K562 (cell line): ENCODE measurements around the gene SERPINA10.
"Not testable (repeated sequence)": the region's sequence is repeated elsewhere in the genome, so short reads cannot be mapped to it uniquely, and the experiment has no call there.

Experiments used
- FOXA1 ChIP-seq: fragments of 450-650 bp; IDR thresholded peaks from 2 replicates; pipeline ENCODE4 v1.6.1; 2016; ENCODE audit warnings: mild to moderate bottlenecking, borderline replicate concordance
- NFXL1 ChIP-seq: fragments of 450-650 bp; formaldehyde crosslinking; IDR thresholded peaks from 2 replicates; pipeline ENCODE4 v1.4.0; 2021; ENCODE audit warnings: mild to moderate bottlenecking
- TAF15 ChIP-seq: fragments of 200-400 bp; formaldehyde crosslinking; IDR thresholded peaks from 2 replicates; pipeline ENCODE4 v1.6.1; 2017; ENCODE audit warnings: mild to moderate bottlenecking, low read depth, low read length, moderate library complexity
- TF ChIP-seq, protein P1 (sequence below), 3 experiments: IDR thresholded peaks in 2 of 3; conservative IDR thresholded peaks in 1 of 3; 2 replicates each; pipeline ENCODE4 v1.5.1; 2011 to 2012; ENCODE audit warnings: low read length in 3 of 3, mild to moderate bottlenecking in 3 of 3, control low read depth in 2 of 3, improper control_type of control experiment in 1 of 3, inconsistent platforms in 1 of 3, low read depth in 1 of 3, mixed read lengths in 1 of 3, moderate library complexity in 1 of 3; ENCODE audit not compliant: insufficient read depth in 2 of 3
- TF ChIP-seq, protein P2 (sequence below): sonication (generic); formaldehyde crosslinking; IDR thresholded peaks from 2 replicates; pipeline ENCODE4 v1.8.1; 2023; ENCODE audit warnings: missing genetic modification reagents, mild to moderate bottlenecking, borderline replicate concordance

DNA sequence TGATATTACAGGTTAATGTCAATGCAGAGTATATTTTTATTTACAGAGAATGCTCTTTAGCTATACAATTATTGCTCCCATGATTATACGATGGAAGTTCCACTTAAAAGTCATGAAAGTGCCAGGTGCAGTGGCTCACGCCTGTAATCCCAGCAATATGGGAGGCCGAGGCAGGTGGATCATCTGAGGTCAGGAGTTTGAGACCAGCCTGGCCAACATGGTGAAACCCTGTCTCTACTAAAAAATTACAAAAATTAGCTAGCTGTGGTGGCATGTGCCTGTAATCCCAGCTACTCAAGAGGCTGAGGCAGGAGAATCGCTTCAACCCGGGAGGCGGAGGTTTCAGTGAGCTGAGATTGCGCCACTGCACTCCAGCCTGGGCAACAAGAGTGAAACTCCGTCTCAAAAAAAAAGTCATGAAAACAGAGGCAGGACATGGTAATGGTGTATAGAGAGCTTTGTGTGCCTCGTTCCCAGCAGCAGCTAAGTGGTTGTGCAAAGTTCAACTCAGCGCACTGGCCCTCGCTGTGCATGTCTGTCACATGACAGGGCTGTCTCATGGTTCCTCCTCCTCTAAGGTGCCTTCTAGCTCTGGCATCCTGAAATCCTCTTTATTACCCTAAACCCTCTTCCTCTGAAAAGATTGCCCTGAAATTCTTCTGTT, 16.0 kb downstream of the SERPINA10 start:
- not testable (repeated sequence) for TF ChIP-seq NFXL1 (CRISPR knock-in tag); FOXA1; TAF15
- TF ChIP-seq, protein P1, sequence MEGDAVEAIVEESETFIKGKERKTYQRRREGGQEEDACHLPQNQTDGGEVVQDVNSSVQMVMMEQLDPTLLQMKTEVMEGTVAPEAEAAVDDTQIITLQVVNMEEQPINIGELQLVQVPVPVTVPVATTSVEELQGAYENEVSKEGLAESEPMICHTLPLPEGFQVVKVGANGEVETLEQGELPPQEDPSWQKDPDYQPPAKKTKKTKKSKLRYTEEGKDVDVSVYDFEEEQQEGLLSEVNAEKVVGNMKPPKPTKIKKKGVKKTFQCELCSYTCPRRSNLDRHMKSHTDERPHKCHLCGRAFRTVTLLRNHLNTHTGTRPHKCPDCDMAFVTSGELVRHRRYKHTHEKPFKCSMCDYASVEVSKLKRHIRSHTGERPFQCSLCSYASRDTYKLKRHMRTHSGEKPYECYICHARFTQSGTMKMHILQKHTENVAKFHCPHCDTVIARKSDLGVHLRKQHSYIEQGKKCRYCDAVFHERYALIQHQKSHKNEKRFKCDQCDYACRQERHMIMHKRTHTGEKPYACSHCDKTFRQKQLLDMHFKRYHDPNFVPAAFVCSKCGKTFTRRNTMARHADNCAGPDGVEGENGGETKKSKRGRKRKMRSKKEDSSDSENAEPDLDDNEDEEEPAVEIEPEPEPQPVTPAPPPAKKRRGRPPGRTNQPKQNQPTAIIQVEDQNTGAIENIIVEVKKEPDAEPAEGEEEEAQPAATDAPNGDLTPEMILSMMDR (IDR thresholded peaks at IDR 0.05 in 2 of 3, conservative IDR thresholded peaks at IDR 0.05 in 1 of 3; ENCODE audit: insufficient read depth in 2 of 3, low read depth in 1 of 3, low read length in 3 of 3) = not testable (repeated sequence)
- TF ChIP-seq, protein P2, sequence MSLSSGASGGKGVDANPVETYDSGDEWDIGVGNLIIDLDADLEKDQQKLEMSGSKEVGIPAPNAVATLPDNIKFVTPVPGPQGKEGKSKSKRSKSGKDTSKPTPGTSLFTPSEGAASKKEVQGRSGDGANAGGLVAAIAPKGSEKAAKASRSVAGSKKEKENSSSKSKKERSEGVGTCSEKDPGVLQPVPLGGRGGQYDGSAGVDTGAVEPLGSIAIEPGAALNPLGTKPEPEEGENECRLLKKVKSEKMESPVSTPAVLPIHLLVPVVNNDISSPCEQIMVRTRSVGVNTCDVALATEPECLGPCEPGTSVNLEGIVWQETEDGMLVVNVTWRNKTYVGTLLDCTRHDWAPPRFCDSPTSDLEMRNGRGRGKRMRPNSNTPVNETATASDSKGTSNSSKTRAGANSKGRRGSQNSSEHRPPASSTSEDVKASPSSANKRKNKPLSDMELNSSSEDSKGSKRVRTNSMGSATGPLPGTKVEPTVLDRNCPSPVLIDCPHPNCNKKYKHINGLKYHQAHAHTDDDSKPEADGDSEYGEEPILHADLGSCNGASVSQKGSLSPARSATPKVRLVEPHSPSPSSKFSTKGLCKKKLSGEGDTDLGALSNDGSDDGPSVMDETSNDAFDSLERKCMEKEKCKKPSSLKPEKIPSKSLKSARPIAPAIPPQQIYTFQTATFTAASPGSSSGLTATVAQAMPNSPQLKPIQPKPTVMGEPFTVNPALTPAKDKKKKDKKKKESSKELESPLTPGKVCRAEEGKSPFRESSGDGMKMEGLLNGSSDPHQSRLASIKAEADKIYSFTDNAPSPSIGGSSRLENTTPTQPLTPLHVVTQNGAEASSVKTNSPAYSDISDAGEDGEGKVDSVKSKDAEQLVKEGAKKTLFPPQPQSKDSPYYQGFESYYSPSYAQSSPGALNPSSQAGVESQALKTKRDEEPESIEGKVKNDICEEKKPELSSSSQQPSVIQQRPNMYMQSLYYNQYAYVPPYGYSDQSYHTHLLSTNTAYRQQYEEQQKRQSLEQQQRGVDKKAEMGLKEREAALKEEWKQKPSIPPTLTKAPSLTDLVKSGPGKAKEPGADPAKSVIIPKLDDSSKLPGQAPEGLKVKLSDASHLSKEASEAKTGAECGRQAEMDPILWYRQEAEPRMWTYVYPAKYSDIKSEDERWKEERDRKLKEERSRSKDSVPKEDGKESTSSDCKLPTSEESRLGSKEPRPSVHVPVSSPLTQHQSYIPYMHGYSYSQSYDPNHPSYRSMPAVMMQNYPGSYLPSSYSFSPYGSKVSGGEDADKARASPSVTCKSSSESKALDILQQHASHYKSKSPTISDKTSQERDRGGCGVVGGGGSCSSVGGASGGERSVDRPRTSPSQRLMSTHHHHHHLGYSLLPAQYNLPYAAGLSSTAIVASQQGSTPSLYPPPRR (CRISPR knock-in tag) = not testable (repeated sequence)
